GM19023 (cell line): Measurements from ENCODE around the gene TSGA10IP.
A peak's percentile ranks its signal among the peaks of the same experiment; 100 is the strongest.

ENCODE experiments used
- ATAC-seq: cut with Tn5 transposase; IDR thresholded peaks from one replicate; pipeline ENCODE4 v1.9.1; 2021; ENCODE audit warnings: mild to moderate bottlenecking, moderate library complexity; ENCODE audit not compliant: unreplicated experiment

Gene TSGA10IP

DNA sequence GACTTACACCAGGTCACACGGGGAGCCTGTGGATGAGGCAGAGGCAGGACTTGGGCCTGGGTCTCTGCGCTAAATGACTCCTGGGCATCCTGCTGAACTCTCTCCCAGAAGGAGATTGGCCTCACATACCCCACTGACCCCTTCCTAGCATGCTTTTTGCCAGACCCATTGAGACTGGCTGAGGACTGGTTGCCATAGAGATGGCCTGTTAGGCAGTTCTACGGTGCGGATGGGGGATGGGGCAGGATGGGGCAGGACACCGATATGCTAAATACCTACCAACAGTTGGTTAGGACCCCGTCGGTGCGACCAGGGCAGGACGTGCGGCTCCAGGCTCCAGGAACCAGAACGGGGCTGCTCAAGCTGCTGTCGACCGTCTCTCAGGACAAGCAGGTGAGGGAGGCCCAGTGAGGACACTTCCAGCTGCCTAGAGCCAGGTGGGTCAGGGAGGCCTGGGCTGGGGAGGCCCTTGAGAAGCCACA, at the start of gene TSGA10IP:
TSS of gene TSGA10IP (plus strand) at position 51 of the 482 bp plus-strand sequence. CDS start at position 247, 196 bp downstream.
- no peak for ATAC-seq

DNA sequence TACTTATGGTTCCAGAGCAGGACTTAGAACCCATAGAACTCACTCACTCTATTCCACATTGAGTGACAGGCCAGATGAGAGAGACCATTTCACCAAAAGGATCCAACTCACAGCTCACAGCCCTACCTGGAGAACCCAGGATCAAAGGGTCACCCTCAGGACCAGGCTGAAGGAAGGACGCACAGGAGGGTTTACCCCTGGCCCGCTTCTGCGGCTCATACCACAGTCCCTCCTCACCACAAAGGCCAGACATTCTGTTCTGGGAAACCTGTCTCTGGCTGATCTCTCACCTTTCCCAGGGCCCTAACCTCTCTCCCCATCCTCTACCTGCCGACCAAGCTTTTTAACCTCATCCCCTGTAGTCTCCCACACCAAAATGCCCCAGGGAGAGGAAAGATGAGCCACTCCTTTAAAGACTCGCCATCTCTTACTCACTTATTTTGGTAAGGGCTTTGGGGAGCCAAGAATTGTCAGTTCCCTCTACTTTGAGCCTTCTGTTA, 49.7 kb upstream of the TSGA10IP start:
- ATAC-seq = no peak

DNA sequence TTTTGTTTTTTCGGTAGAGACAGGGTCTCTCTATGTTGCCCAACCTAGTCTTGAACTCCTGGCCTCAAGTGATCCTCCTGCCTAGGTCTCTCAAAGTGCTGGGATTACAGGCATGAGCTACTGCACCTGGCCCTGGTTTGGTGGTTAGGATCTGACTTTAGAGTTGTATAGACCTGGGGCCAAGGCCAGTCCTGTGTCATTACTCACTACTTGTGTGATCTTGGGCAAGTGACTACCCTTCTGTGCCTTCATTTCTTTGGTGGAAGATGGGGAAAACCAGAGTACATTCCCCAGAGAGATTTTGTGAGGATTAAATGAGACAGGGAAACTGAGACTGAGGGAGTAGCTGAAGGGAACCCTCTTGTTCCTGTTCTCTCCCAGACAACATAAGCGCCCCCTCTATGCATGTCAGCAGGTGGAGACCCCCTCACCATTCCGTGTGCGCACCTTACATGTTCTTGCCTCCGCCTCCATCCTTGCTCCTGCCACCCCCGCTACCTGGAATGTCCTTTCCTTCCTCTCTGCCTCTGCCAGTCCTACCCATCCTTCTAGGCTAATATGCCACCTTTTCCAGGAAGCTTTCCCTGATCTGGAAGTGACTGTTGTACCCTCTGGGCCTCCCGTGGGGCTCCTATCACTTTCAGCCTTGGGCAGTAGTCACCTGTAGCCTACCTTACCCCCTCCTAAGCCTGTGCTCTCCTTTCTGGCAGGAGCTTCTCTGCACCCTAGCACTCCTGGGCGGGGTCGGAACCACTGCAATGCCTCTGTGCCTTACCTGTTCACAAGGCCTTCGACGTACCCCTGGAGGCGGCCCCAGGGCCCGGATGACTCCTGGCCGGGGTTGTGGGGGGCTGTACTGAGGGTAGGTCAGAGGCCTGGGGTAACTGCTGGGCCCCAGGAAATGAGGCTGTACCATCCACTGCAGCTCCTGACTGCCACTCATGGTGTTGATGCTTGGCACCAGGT, 49.0 kb upstream of the TSGA10IP start:
- no peak for ATAC-seq

GRCh38 chr11:65897020-65897471, 48.2 kb upstream of the TSGA10IP start:
- no peak for ATAC-seq

DNA sequence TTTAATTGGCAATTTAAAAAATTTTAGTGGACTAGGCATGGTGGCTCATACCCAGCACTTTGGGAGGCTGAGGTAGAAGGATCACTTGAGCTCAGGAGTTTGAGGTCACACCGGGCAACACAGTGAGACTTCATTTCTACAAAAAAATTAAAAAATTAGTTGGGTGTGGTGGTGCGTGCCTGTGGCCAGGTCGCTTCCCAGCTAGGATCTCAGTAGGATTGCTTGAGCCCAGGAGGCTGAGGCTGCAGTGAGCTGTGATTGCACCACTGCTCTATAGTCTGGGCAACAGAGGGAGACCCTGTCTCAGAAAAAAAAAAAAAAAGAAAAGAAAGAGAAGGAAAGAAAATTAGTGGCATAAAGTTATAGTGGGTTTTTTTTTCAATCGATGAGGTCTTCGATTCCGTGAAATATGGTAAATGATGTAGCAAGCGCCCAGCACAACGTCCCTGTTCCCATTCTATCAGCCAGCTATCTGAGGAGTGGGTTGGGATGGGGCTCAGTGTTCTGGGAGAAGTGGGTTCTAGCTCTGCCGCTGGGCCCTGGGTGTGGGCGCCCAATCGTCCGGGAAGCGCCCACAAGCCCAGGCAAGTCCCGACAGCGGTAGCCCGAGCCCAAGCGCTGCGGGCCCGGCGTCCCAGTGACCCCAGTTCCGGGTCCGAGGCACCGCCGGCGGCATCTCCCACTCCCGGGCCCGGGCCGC, 46.5 kb upstream of the TSGA10IP start:
- no peak for ATAC-seq

DNA sequence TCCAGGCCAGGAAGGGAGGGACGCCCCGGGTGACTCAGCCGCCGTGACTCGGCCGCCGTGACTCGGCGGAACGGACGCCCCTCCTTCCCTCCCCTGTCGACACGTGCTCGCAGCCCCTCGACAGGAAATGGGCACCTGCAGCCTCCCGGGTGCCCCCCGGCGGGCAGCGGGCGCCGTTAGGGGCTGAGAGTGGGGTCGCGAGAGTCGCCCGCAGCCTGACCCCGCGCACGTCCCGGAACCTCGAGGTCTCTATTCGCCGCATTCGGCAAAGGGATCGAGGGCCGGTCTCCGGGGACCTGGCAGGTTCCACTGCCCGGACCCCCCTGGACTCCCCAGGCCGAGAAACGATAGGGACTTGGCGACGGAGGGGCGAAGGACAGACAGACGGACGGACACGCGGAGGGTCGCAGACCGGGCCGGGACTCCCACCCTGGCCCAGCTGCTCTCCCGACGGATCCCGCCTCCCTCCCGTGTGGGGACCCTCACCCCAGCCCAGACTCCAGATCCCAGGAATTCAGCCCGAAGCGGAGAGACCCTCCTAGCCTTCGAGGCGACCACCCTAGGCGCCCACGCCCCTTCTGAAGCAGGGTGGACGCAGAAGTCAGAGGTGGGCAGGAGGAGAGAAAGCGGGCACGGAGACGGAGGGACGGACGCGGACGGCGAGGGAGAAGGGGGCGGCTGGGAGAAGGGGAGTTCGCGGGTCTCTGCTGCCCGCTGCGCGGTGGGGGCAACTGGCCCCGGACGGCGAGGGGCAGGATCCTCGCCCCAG, 45.7 kb upstream of the TSGA10IP start:
- ATAC-seq = no peak

- peak; percentile 81 for ATAC-seq
Observed at GRCh38 chr11:65900125-65900898, 45.0 kb upstream of the TSGA10IP start, which contains the start of gene FOSL1. FOSL1 (minus strand) TSS chr11:65900388; CDS start chr11:65900339, 49 bp downstream.

- ATAC-seq = no peak
Observed at GRCh38 chr11:65900899-65901180, 44.4 kb upstream of the TSGA10IP start.

GRCh38 chr11:65903068-65903481, 42.2 kb upstream of the TSGA10IP start:
- no peak for ATAC-seq

- no peak for ATAC-seq
Observed at GRCh38 chr11:65903715-65904114, 41.6 kb upstream of the TSGA10IP start.

DNA sequence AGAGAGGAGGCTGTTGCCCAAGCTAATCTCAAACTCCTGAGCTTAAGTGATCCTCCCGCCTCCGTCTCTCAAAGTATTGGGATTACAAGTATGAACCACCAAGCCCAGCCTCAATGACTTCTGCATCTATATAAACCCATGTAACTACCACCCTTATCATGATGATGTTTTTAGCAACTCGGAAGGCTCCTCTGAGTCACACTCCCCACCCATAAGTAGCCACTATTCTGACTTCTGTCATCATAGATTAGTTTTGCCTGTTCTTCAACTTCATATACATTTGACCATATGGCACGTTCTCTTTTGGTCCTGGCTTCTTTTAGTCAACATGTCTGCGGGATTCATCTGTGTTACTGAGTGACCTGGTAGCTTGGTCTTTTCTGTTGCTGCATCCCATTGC, 38.7 kb upstream of the TSGA10IP start:
- ATAC-seq = no peak

GRCh38 chr11:65907878-65908277, 37.4 kb upstream of the TSGA10IP start:
- no peak for ATAC-seq

DNA sequence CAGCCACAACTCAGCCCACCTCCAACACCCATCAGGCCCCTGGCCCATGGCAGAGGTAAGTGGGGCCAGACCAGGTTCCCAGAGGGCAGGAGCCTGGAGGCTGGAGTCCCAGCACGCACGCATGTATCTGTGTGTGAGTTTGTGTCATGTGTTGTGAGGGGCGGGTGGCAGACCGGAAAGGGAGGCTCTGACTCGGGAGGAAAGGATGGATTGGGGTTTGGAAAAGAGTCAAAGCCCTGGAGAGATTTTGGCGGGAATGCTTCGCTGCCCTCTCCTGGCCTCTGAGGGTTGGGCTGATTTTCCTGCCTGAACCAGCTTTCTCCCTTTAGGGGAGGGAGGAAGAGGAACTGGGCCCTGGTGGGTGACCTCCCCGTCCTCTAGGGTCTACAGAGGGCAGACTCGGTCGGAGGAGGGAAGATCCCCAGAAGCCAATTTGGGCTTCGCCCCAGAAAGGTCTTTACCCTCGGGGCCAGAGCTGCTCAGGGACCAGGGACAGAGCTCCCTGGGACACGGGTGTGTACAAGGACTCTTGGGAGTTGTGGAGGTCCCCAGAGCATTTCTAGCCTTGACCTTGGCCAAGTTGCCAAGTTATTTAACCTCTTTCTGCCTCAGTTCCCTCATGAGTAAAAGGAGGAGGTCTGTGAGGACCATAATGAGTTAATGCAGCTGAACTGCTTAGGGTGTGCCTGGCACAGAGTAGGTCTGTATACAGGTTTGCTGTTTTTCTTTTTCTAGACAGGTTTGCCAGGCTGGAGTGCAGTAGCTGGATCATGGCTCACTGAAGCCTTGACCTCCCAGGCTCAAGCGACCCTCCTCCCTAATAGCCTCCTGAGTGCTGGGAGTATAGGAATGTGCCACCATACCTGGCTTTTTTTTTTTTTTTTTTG, 33.4 kb upstream of the TSGA10IP start:
- ATAC-seq = no peak

GRCh38 chr11:65912845-65913244, 32.4 kb upstream of the TSGA10IP start:
- no peak for ATAC-seq

DNA sequence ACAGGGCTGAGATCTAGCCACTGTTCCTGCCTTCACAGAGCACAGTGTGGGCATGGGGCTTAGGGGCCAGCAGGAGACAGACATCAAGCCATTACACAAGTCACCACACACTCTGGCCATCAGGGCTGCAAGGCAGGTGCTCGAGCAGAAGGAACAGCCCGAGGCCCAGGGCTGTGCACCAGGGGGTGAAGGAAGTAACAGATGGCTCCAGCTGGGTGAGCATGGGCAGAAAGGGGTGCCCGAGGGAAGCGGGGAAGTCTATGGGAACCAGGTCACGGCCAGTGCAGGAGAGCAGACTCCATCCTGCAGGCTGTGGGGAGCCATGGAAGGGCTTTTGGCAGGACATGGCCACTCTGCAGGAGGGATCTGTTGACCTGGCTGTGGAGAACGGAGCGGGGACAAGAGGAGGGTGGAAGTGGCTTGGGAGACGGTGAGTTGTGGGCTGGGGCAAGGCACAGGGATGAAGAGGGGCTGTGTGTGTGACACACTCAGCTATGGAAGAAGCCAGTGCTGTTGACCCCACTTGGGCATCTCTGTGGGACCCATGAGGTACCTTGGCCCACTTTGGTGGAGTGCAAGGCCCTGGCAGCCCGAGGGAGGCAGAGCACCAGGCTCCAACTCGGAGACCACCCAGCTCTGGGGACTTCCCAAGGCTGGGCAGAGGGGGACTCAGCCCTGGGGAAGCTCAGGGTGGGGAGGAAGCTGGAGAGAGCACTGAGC, 30.0 kb upstream of the TSGA10IP start:
- ATAC-seq = no peak

DNA sequence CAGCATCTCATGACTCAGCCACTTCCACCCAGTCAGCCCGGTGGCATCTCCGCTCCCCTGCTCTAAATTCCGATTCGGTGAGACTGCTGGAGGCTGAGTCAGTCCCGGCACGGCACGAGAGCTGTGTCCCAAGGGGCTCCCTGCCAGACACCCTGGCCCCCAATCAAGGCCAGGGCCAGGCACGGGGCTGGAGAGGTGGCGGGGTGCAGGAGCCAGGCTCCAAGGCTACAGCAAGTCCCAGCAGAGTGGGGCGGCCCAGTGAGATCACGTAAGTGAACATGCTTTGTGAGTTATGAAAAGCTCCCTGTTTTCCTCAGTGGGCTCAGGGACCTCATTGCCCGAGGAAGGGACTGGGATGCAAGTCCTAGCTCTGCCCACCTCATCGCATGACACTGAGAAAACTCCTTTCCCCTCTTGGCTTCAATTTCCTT, 29.4 kb upstream of the TSGA10IP start:
- no peak for ATAC-seq

DNA sequence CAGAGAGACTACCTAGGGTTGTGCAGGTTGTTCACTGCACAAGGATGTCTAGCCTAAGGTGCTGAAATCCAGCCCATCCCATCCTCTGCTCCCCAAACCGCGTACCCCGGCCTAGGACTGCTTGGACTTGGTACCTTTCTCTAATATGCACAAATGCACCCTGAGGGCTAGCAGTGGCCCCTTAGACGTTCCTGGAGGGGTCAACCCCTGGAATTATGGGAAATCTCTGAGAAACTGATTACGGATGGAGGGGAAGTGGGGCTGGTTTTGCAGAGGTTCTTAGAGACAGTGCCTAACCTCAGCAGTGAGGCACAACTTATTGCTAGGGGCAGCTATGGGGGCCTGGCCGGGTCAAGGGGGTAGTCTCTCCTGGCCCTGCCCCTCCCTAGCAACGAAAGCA, 28.9 kb upstream of the TSGA10IP start:
- no peak for ATAC-seq

DNA sequence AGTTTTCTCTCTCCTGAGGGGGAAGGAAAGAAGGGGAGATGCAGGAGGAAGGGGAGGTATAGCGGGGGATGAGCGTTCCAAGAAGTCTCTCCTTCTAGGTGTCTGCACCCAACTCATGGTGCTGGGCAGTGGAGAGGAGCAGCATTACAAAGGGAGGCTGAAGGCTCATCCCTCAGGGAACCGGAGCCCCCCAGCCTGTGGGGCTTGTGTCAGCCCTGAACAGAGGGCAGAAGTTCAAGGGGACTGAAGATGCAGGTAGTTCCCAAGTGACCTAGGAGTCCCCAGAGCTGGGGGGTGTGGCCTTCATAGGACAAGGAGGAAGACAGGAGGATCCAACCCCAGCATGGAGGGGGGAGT, 28.2 kb upstream of the TSGA10IP start:
- ATAC-seq = no peak
